Testis (tissue), 3 donors: ENCODE data around the gene LRRFIP1. TPM values are rescaled to one million over a fixed set of nuclear protein-coding genes. Genes with fewer than 3 reads are reported as not detected.

Source experiments
- DNase-seq: peaks from one replicate; pipeline ENCODE4 v3.0.0-alpha.2; 2019
- H3K27ac ChIP-seq, 2 donors: fragments of 200-600 bp; sonication (generic); one replicate each; pipeline ENCODE4 v1.5.1; 2019
- H3K27me3 ChIP-seq: fragments of 200-600 bp; sonication (generic); one replicate; pipeline ENCODE4 v1.5.1; 2019
- H3K36me3 ChIP-seq: fragments of 200-600 bp; sonication (generic); one replicate; pipeline ENCODE4 v1.5.1; 2017; ENCODE audit warnings: low read depth; ENCODE audit errors: missing control alignments
- H3K4me1 ChIP-seq: fragments of 200-600 bp; sonication (generic); one replicate; pipeline ENCODE4 v1.5.1; 2019
- H3K4me3 ChIP-seq, 2 donors: fragments of 200-600 bp; sonication (generic); one replicate each; pipeline ENCODE4 v1.5.1; 2017 to 2019
- H3K9me3 ChIP-seq: fragments of 200-600 bp; sonication (generic); one replicate; pipeline ENCODE4 v1.5.1; 2017
- CTCF ChIP-seq, 3 experiments: fragments of 450-650 bp in 2 of 3; fragments of 200-600 bp in 1 of 3; sonication (generic) in 1 of 3; IDR thresholded peaks; one replicate each; pipeline ENCODE4 v1.5.1; 2016 to 2019; ENCODE audit warnings: antibody characterized with exemption in 3 of 3, mild to moderate bottlenecking in 2 of 3, moderate library complexity in 1 of 3
- POLR2A ChIP-seq: fragments of 450-650 bp; IDR thresholded peaks from one replicate; pipeline ENCODE4 v1.6.1; 2017; ENCODE audit warnings: antibody characterized with exemption, mild to moderate bottlenecking, moderate library complexity
- WGBS, 2 donors: methylation state at CpG; one replicate each; pipeline ENCODE4 v1.1.5; 2018; 5-methylcytosine and 5-hydroxymethylcytosine counted together
- intact Hi-C: fragments of 100-400 bp; cut with DNase I; formaldehyde crosslinking; loops from one replicate; pipeline ENCODE4 v1.15.1; 2023; ENCODE audit warnings: low total_unique reads
- polyA plus RNA-seq: library from polyadenylated mRNA; stranded (reverse); fragments of 350-450 nt; fragmentation: Illumina TruSeq; extraction: RNeasy Lipid Tissue Mini Kit (QIAGEN cat#74804); gene quantifications from one replicate; pipeline ENCODE4 v1.2.3, GENCODE V29; 2014; ENCODE audit warnings: low read depth, low replicate concordance; ENCODE audit not compliant: insufficient read depth
- total RNA-seq, 2 donors: library from RNA; depleted of rRNA; stranded (reverse); fragments of >200 nt; gene quantifications; one replicate each; pipeline ENCODE4 v1.2.3, GENCODE V29; 2016

LRRFIP1 gene
- total and polyA plus RNA-seq, 3 donors from 2014 or later: 17.4 to 33.5 (median 25.5) TPM

GRCh38 chr2:237628247-237629187 is 1.1 kb downstream of the LRRFIP1 start:
- DNase-seq: no peak
- no peak for TF ChIP-seq CTCF (IDR thresholded peaks at IDR 0.05)
- TF ChIP-seq POLR2A: no peak
- Histone ChIP-seq H3K4me1 (peaks cover 5% of the 10 kb centered on the region), H3K27me3 (no peaks in the 10 kb centered on the region), H3K27ac (no peak overlapping the region), H3K36me3 (no peaks in the 10 kb centered on the region), H3K9me3 (no peaks in the 10 kb centered on the region), H3K4me3 (peak overlapping the region; percentile 61 to 63)
- WGBS, 2 donors: 58 to 68% methylated on average over 14 of the region's 14 CpGs
- intact Hi-C loops: no loop called here

GRCh38 chr2:237629188-237629534 is 1.8 kb downstream of the LRRFIP1 start:
- Histone ChIP-seq H3K36me3 (no peaks in the 10 kb centered on the region), H3K27me3 (no peaks in the 10 kb centered on the region), H3K9me3 (no peaks in the 10 kb centered on the region), H3K4me1 (peaks cover 5% of the 10 kb centered on the region), H3K27ac (no peak overlapping the region), H3K4me3 (no peak overlapping the region)
- intact Hi-C loops: no loop called here
- no peak for DNase-seq
- WGBS, 2 donors: 92 to 100% methylated on average over 1 of the region's 1 CpG
- TF ChIP-seq POLR2A (no peak), CTCF (IDR thresholded peaks at IDR 0.05) (no peak)

- 82 to 95% methylated on average over 8 of the region's 8 CpGs for WGBS, 2 donors
- Histone ChIP-seq H3K9me3 (no peaks in the 10 kb centered on the region), H3K36me3 (no peaks in the 10 kb centered on the region), H3K27ac (no peak overlapping the region), H3K4me1 (peaks cover 5% of the 10 kb centered on the region), H3K27me3 (no peaks in the 10 kb centered on the region), H3K4me3 (no peak overlapping the region)
- no peak for TF ChIP-seq CTCF (IDR thresholded peaks at IDR 0.05)
- no peak for TF ChIP-seq POLR2A
- DNase-seq: no peak
- intact Hi-C loops: no loop called here
Measured at GRCh38 chr2:237629739-237630138, 2.4 kb downstream of the LRRFIP1 start.

GRCh38 chr2:237630216-237631000 is 3.0 kb downstream of the LRRFIP1 start:
- Histone ChIP-seq H3K9me3 (no peaks in the 10 kb centered on the region), H3K27me3 (no peaks in the 10 kb centered on the region), H3K27ac (no peak overlapping the region), H3K36me3 (no peaks in the 10 kb centered on the region), H3K4me3 (no peak overlapping the region), H3K4me1 (peaks cover 5% of the 10 kb centered on the region)
- intact Hi-C loops: no loop called here
- TF ChIP-seq POLR2A (no peak), CTCF (IDR thresholded peaks at IDR 0.05) (no peak)
- WGBS, 2 donors: 85 to 92% methylated on average over 10 to 12 of the region's 12 CpGs
- no peak for DNase-seq
